ENCODE data around the gene ZBTB7C. TPM values are rescaled to one million over a fixed set of nuclear protein-coding genes. Genes with fewer than 3 reads are reported as not detected.

Gene ZBTB7C
- total RNA-seq, 1 experiment from 2014 or later: 0.18 TPM

DNA sequence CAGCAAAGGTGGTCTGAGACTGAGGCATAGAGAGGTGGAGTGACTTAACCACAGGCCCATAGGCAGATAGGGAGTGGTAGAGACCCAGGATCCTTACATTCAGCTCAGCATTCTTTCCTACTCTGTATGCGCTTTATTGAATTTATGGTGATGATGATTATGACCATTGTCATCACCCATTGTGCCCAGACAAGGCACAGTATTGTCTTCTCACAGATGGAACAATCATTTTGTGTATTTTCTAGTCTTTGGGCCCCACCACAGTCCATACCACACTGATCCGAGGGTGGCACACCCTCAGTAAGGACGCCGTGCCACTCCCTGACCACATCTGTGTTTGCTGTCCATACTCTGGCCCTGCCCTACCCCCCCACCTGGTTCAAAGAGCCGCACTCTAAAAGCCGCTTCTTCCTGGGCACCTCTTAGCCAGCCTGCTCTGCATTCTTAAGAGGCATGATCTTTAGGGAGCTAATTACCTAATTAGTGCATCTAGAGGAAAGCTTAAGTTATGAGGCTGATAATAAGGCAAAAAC, 299.2 kb downstream of the ZBTB7C start:
- TF ChIP-seq, protein P1, sequence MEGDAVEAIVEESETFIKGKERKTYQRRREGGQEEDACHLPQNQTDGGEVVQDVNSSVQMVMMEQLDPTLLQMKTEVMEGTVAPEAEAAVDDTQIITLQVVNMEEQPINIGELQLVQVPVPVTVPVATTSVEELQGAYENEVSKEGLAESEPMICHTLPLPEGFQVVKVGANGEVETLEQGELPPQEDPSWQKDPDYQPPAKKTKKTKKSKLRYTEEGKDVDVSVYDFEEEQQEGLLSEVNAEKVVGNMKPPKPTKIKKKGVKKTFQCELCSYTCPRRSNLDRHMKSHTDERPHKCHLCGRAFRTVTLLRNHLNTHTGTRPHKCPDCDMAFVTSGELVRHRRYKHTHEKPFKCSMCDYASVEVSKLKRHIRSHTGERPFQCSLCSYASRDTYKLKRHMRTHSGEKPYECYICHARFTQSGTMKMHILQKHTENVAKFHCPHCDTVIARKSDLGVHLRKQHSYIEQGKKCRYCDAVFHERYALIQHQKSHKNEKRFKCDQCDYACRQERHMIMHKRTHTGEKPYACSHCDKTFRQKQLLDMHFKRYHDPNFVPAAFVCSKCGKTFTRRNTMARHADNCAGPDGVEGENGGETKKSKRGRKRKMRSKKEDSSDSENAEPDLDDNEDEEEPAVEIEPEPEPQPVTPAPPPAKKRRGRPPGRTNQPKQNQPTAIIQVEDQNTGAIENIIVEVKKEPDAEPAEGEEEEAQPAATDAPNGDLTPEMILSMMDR (IDR thresholded peaks at IDR 0.05; ENCODE audit: insufficient read depth in 1 of 2, low read depth in 1 of 2, low read length in 1 of 2, severe bottlenecking in 1 of 2, unreplicated experiment in 1 of 2): no peak
- CTCF ChIA-PET: no interaction called here
- no peaks in the 10 kb centered on the region for H3K9me3 ChIP-seq
- H3K36me3 ChIP-seq (ENCODE audit: control insufficient read depth, insufficient read depth, low read length): no peaks in the 10 kb centered on the region
- H3K27me3 ChIP-seq (replicated peaks; ENCODE audit: control insufficient read depth, insufficient read depth, low read length): no peaks in the 10 kb centered on the region
- Mint-ChIP-seq H3K27ac (ENCODE audit: unreplicated experiment) (no peak overlapping the region), H3K27me3 (ENCODE audit: insufficient read depth, unreplicated experiment) (no peaks in the 10 kb centered on the region), H3K9me3 (ENCODE audit: unreplicated experiment) (no peaks in the 10 kb centered on the region), H3K4me1 (ENCODE audit: low read depth, unreplicated experiment) (no peaks in the 10 kb centered on the region), H3K4me3 (ENCODE audit: unreplicated experiment) (no peak overlapping the region), H3K36me3 (ENCODE audit: insufficient read depth, unreplicated experiment) (no peaks in the 10 kb centered on the region)
- H3K4me1 ChIP-seq: no peaks in the 10 kb centered on the region
- H3K4me3 ChIP-seq (ENCODE audit: low read depth, low read length): no peak overlapping the region
- POLR2A ChIA-PET: no interaction called here
- intact Hi-C loops (cut with micrococcal nuclease; ENCODE audit: unreplicated experiment): no loop called here
- no peak for DNase-seq
- no TSS peak for BruUV-seq (replicated peaks)

DNA sequence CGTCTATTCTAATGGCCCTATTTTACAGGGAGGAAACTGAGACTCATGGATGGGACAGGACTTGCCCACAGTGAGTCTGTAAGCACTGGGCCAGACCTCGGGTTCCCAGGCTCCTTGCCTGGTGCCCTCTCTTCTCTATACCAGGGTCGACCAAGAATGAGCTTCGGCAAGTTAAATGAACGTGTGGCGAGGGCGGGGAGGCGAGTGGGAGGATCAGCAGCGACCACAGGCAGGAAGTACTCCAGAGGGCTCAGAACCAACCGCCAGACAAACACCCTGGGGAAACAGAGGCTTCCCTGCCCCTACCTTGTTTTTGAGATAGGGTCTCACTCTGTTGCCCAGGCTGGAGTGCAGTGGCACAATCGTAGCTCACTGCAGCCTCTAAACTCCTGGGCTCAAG, 301.0 kb downstream of the ZBTB7C start:
- H3K27me3 Mint-ChIP-seq (ENCODE audit: insufficient read depth, unreplicated experiment): peaks cover 3% of the 10 kb centered on the region
- no peak overlapping the region for H3K27ac Mint-ChIP-seq (ENCODE audit: unreplicated experiment)
- no peak overlapping the region for H3K4me3 Mint-ChIP-seq (ENCODE audit: unreplicated experiment)
- no peaks in the 10 kb centered on the region for H3K36me3 Mint-ChIP-seq (ENCODE audit: insufficient read depth, unreplicated experiment)
- Histone ChIP-seq H3K36me3 (ENCODE audit: control insufficient read depth, insufficient read depth, low read length) (no peaks in the 10 kb centered on the region), H3K9me3 (no peaks in the 10 kb centered on the region), H3K27me3 (replicated peaks; ENCODE audit: control insufficient read depth, insufficient read depth, low read length) (no peaks in the 10 kb centered on the region), H3K4me1 (no peaks in the 10 kb centered on the region), H3K4me3 (ENCODE audit: low read depth, low read length) (no peak overlapping the region)
- DNase-seq: no peak
- ChIA-PET CTCF (no interaction called here), POLR2A (no interaction called here)
- TF ChIP-seq, protein P1 (IDR thresholded peaks at IDR 0.05; ENCODE audit: insufficient read depth in 1 of 2, low read depth in 1 of 2, low read length in 1 of 2, severe bottlenecking in 1 of 2, unreplicated experiment in 1 of 2): no peak
- intact Hi-C loops (cut with micrococcal nuclease; ENCODE audit: unreplicated experiment): no loop called here
- H3K4me1 Mint-ChIP-seq (ENCODE audit: low read depth, unreplicated experiment): no peaks in the 10 kb centered on the region
- no peaks in the 10 kb centered on the region for H3K9me3 Mint-ChIP-seq (ENCODE audit: unreplicated experiment)
- BruUV-seq (replicated peaks): no TSS peak

DNA sequence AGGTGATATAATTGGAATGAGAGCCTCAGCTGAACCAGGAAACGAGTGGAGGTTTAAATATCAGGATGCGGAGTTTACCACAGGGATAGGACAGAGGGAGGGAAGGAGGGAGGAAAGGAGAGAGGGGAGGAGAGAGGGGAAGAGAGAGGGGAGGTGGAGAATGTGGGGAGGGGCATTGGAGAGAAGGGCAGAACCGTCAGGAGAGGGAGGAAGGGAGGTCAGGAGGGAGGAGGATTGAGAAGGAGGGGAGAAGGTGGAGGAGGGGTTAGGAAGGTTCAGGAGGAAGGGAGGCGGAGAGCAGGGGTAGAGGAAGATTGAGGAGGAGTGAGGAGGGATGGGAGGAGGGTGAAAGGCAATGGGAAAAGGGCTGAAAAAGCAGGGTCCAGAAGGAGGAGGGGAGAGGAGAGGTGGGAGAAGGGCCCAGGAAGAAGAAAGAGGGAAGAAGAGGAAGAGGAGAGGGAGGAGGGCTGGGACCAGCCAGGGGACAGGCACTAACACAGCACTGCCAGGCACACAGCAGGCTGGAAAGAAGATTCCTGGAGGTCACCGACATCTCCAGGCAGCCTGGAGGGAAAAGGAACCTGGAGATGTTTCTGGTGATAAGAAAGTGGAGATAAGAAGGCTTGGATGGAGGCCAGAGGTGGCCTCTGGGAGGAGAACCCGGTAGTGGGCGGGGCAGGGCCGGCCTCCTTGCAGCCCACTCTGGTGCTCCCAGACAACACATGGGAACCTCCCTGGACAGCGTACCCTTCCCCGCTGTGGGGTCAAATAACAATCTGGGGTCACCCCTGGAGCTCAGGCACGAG, 302.0 kb downstream of the ZBTB7C start:
- no peak overlapping the region for H3K4me3 Mint-ChIP-seq (ENCODE audit: unreplicated experiment)
- TF ChIP-seq, protein P1 (IDR thresholded peaks at IDR 0.05; ENCODE audit: insufficient read depth in 1 of 2, low read depth in 1 of 2, low read length in 1 of 2, severe bottlenecking in 1 of 2, unreplicated experiment in 1 of 2): no peak
- Histone ChIP-seq H3K4me1 (no peaks in the 10 kb centered on the region), H3K9me3 (no peaks in the 10 kb centered on the region), H3K4me3 (ENCODE audit: low read depth, low read length) (no peak overlapping the region), H3K27me3 (replicated peaks; ENCODE audit: control insufficient read depth, insufficient read depth, low read length) (no peaks in the 10 kb centered on the region), H3K36me3 (ENCODE audit: control insufficient read depth, insufficient read depth, low read length) (no peaks in the 10 kb centered on the region)
- no peaks in the 10 kb centered on the region for H3K9me3 Mint-ChIP-seq (ENCODE audit: unreplicated experiment)
- POLR2A ChIA-PET: no interaction called here
- no peak for DNase-seq
- H3K4me1 Mint-ChIP-seq (ENCODE audit: low read depth, unreplicated experiment): no peaks in the 10 kb centered on the region
- H3K27me3 Mint-ChIP-seq (ENCODE audit: insufficient read depth, unreplicated experiment): peaks cover 5% of the 10 kb centered on the region
- CTCF ChIA-PET: no interaction called here
- H3K36me3 Mint-ChIP-seq (ENCODE audit: insufficient read depth, unreplicated experiment): no peaks in the 10 kb centered on the region
- intact Hi-C loops (cut with micrococcal nuclease; ENCODE audit: unreplicated experiment): no loop called here
- no peak overlapping the region for H3K27ac Mint-ChIP-seq (ENCODE audit: unreplicated experiment)
- no TSS peak for BruUV-seq (replicated peaks)
